Superior temporal gyrus (tissue), 1 donor: Measurements from ENCODE around the gene C3.
A peak's percentile ranks its signal among the peaks of the same experiment; 100 is the strongest.
"Not testable (repeated sequence)": the region's sequence is repeated elsewhere in the genome, so short reads cannot be mapped to it uniquely, and the experiment has no call there.

Source experiments
- DNase-seq: peaks from one replicate; pipeline ENCODE4 v3.0.0-alpha.2; 2016; ENCODE audit errors: extremely low spot score

The C3 gene

GRCh38 chr19:6663236-6664201, 56.9 kb downstream of the C3 start:
- no peak for DNase-seq

- DNase-seq: no peak
These were observed 57.7 kb downstream of the C3 start for GRCh38 chr19:6662702-6663101.

- DNase-seq: not testable (repeated sequence)
These were observed 58.8 kb downstream of the C3 start for GRCh38 chr19:6661509-6662244.

- no peak for DNase-seq
These were observed 59.5 kb downstream of the C3 start for GRCh38 chr19:6660930-6661329.

- not testable (repeated sequence) for DNase-seq
These were observed 64.1 kb downstream of the C3 start for GRCh38 chr19:6656390-6656789.

GRCh38 chr19:6654347-6655310, 65.8 kb downstream of the C3 start:
- no peak for DNase-seq

GRCh38 chr19:6652805-6653094, 67.7 kb downstream of the C3 start:
- no peak for DNase-seq

GRCh38 chr19:6651965-6652804, 68.3 kb downstream of the C3 start:
- no peak for DNase-seq

- DNase-seq: no peak
These were observed 71.3 kb downstream of the C3 start for GRCh38 chr19:6649185-6649584.

- DNase-seq: no peak
These were observed 72.2 kb downstream of the C3 start for GRCh38 chr19:6648141-6648715.

- no peak for DNase-seq
These were observed 75.7 kb downstream of the C3 start for GRCh38 chr19:6644796-6645195.

GRCh38 chr19:6640333-6640732, 80.1 kb downstream of the C3 start:
- DNase-seq: not testable (repeated sequence)

- no peak for DNase-seq
These were observed 81.0 kb downstream of the C3 start for GRCh38 chr19:6639439-6639838.

GRCh38 chr19:6633456-6633813, 87.0 kb downstream of the C3 start:
- not testable (repeated sequence) for DNase-seq

- peak; percentile 86 for DNase-seq
These were observed 87.5 kb downstream of the C3 start for GRCh38 chr19:6632747-6633455.

- peak; percentile 94 for DNase-seq
These were observed 88.3 kb downstream of the C3 start for GRCh38 chr19:6632002-6632621.
